Measurements from ENCODE around the gene FCN2.

FCN2 gene

DNA sequence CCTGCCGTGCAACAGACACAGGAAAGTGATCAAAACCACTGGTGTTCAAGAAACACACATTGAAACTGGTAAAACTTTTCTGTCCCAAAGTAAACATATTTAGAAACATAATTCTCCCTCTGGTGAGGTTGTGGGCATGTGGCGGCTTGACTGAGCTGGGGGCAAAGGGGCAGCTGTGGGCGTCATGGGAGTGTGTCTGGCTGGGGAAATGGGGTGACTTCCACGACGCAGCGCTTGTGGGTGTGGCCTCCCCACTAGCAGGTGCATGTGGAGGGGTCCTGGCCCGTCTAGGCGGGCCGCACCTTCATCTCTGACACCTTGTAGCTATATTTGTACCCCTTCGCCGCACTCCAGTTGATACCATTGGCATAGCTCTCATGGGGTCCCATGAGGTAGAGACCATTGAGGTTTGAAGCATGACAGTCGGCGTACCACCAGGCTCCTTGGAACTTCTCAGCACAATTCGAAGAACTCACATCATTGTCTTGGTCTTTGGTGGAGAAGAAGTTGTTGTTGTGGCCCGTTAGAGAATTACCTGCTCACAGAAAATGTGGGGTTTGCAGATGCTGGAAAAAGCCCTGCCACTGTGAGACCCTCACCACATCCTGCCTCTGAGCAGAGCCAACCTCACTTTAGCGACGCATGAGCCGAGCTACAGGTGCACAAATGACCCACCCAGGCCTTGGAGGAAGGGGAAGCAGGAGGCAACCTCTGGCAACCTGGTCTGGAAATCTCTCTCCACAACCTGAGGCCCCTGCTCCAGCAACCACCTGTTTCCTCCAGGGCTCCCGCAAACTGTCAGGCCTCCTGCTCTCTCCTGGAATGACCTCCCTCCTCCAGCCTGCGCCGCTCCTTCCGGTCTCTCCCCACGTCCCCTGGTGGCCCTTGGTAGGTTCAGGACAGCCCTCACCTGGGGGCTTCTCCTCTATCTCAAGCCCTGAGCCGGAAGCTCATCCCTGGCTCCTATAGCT lies 29.2 kb downstream of the FCN2 start:
- DNase-seq (ENCODE audit: low read depth in 2 of 2), result no peak

DNA sequence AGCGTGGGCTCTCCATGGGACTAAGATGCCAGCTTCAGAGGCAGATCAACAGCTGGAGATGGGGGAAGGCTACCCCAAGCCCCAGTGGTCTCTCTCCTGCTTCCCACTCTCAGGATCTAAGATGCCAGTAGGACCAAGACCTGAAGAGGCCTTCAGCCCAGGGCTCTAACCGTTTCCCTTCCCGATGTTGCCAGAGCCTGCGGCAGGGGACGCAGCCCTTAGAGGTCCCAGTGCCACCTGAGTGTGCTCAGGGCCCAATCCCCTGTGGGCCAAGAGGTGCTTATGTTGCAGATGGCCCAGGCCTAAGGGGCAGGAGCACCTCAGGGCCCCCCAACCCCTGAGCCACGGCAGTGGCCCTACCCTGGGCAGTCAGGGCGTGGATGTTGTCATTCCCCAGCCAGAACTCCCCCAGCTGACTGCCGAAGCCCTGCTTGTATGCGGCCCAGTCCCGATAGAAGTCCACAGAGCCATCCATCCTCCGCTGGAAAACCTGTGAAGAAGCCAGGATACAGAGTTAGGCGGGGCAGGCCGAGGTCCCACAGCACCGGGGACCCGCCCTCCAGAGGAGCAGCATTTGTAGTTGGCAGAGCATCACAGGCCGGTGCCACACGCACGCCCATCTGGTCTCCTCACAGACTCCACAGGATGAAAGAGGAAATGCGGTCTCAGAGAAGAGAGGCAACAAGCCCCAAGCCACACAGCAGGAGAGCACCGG lies 31.7 kb downstream of the FCN2 start:
- DNase-seq (ENCODE audit: low read depth in 2 of 2), result no peak

DNA sequence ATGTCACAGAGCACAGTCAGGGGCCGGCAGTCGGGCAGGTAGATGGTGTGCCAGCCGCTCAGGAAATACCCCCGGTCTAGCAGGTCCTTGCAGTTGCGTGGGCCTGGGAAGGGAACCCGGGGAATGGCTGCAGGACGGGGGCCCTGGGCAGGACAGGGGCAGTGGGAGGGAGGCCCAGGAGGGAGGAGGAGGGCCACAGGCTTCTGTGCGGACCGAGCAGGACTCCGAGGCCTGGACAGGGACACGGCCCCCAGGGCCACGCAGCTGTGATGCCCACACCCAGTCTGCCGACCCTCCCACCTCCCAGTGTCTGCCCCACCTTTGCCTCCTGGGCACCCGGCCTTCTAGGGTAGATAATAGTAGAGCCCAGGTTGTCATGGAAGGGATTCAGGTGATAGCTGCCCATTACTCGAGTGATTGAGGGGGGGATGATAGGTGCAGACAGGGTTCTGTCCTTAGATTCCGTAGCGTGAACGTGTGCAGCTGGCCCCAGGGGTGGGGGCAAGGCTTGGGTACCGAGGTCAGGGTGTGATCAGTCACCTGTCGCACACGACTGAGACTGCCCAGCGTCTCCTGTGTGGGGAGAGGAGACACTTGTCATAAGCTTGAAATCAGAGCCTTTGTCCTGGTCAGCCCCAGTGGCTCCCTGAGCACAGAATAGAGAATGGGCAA lies 32.6 kb downstream of the FCN2 start:
- DNase-seq (ENCODE audit: low read depth in 2 of 2), result no peak

DNA sequence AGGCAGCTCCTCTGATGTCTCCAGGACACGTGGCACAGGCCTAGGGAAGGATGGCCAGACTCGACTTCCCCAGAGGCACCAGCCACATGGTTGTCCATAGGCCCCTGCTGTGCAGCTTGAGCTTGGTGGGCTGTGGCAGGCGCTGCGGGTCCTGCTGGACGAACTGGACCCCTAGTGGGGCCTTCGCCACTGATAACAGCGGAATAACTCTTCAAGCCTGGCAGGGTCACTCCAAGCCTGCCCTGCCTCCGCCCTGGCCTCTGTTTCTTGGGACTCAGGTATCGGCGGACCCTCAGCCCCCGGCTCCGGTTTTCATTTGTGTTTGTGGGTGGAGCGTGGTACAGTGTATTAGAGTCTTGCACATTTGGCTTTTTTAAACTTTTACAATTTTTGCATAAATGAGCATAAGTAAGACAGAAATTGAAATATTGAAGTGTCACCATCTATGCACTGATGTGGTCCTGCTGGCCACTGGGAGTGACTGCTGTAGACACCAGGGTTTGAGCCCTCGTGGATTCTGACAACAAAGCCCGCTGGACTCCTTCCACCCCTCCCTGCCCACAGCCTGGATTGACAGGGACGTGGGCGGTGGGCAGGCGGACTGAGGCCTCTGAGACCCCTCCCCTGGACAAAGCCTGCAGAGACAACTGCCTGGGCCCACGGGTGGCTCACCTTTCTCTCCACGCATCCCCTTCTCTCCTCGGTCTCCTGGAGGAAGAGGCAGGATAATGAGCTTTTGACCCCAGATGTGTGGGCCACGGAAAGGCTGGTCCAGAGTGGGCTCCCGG lies 33.3 kb downstream of the FCN2 start:
- DNase-seq (ENCODE audit: low read depth in 2 of 2), result no peak

- DNase-seq (ENCODE audit: low read depth in 2 of 2), result no peak
Measured at GRCh38 chr9:134914501-134914834, 33.9 kb downstream of the FCN2 start.

DNA sequence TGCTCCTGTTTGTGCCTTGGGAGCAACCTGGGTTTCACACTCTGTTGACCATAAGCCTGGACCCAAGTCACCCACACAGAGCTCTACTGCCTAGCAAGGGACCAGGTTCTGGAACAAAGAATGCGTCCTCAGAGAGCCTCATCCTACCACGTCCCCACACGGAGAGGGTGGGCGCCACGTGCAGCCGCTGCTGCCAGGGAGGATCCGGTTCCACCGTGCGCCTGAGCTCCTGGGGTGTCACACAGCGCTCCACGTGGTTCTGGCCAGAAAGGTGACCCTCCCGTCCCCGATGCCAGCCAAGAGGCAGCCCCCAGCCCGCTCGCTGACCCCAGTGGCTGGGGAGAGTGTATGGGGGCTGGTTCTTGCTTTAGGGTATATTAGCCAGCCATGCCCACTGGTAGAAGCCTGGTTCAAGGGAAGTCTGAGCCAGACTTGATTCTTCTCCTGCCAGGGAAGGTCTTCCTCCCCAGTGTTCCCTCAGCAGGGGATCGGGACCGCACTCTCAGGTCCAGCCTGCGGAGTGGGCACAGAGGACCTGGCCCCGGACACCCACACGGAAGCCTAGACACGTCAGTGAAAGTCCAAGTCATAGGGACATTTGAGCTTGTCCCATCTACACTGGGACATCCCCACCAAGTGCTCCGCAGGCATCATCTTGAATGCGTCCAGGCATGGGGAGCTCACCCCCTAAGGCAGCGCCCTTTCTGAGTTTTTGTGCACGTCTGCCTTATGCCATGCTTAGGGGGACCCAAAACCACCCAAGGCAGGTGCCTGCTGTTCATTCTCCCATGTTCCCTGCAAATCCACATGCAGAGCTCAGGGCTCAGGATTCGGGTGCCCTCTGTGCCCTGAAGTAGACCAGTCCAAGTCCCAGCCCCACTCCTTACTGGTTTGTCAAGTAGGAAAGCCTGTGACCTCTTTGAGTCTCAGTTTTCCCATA lies 34.7 kb downstream of the FCN2 start:
- no peak for DNase-seq (ENCODE audit: low read depth in 2 of 2)

- DNase-seq (ENCODE audit: low read depth in 2 of 2), result no peak
Measured at GRCh38 chr9:134916161-134916665, 35.6 kb downstream of the FCN2 start.

- DNase-seq (ENCODE audit: low read depth in 2 of 2), result no peak
Measured at GRCh38 chr9:134917431-134918373, 37.1 kb downstream of the FCN2 start, which contains the start of gene FCN1. Gene FCN1 (minus strand): TSS chr9:134917912. CDS start chr9:134917871, 41 bp downstream.

DNA sequence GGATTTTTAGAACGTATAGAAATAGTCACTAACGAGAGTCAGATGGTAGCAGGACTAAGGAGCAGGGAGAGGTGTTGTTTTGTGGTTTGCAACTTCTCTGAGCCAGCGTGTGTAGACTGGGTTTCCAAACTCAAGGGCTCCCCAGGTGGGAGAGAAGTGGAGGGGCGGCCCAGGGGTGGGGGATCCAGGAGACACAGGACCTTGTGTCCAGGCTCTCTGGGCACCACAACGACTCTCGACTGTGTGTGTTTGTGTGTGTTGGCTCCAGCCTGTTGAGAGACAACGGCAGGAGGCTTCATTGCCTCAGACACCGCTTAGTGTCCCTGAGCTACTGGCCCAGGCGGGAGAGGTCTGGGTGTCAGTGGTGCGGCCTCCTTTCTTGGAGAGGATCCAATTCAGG lies 38.0 kb downstream of the FCN2 start:
- DNase-seq (ENCODE audit: low read depth in 2 of 2), result no peak

GRCh38 chr9:134919303-134919702 lies 38.7 kb downstream of the FCN2 start:
- DNase-seq (ENCODE audit: low read depth in 2 of 2), result no peak

- DNase-seq (ENCODE audit: low read depth in 2 of 2), result no peak
Measured at GRCh38 chr9:134922066-134922931, 41.7 kb downstream of the FCN2 start.

GRCh38 chr9:134922932-134923240 lies 42.3 kb downstream of the FCN2 start:
- no peak for DNase-seq (ENCODE audit: low read depth in 2 of 2)

DNA sequence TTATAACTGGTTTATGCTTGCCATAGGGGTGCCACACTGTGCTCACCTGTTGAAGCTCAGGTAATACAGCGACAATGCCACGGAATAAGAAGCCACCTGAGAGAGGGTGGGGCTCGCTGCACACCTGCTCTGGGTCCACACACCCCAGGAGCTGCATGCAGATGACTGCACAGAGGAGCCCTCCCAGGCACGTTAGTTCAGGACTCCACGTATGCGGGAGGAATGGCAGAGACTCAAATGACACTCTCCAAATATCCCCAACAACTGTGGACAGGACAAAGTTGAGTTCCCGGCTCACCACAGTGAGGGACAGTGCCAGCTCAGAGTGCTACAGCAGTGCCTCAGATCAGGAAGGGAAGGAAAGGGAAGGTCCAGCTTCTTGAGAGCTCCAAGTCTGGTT lies 42.9 kb downstream of the FCN2 start:
- no peak for DNase-seq (ENCODE audit: low read depth in 2 of 2)

- no peak for DNase-seq (ENCODE audit: low read depth in 2 of 2)
Measured at GRCh38 chr9:134925011-134925511, 44.5 kb downstream of the FCN2 start.

GRCh38 chr9:134928436-134929192 lies 48.0 kb downstream of the FCN2 start:
- DNase-seq (ENCODE audit: low read depth in 2 of 2), result no peak

DNA sequence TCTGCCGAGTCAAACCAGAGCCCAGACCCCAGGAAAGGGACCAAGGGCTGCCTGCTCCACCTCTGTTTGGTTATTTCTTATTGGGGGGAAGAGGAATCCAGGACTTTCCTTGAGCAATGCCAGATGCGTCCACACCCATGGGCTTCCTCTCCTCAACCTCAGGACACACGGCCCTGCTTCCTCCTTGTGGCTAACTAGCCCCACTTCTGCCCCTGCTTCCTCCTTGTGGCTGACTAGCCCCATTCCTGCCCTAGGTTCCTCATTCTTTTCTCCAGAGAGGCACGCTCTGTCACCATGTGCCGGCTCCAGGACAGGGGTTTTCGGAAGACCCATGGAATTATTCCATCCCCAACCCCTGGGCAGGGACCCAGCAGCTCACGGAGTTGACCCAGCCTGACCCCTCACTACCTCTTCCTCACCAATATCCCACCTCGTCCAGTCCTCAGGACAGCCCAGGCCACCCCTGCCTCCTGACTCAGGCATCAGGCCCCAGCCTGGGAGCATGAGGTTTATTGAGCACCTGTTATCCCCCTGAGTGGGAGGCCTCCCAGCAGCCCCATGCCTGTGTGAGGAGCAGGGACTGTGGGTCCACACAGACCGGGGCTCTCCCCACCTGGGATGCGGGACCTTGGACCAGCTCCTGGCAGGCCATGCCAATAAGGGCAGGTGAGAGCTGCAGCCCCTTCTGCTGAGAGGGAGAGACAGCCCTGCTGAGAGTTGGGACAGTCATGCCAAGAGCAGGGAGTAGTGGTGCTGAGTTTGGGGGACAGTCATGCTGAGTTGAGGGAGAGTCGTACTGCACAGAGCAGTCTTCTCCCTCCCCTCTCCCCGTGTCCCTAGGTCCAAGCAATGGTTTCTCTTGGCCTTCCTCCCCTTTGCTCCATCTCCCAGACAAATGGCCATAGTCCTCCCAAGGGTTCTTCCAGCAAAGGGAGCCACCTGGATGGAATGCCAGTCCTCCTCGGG lies 48.9 kb downstream of the FCN2 start:
- no peak for DNase-seq (ENCODE audit: low read depth in 2 of 2)

All from stimulated activated CD4-positive, alpha-beta T cell treated with anti-CD3 and anti-CD28 coated beads, Interleukin-15, amount 100 ng/mL, for 48 hours (primary cell).